ENCODE results near the gene MGST2. TPM values are rescaled to one million over a fixed set of nuclear protein-coding genes. Genes with fewer than 3 reads are reported as not detected.

The MGST2 gene
- polyA plus RNA-seq (42.9 to 57.6 TPM (median 43.7 TPM) in 3 replicates), polyA minus RNA-seq (3.9 to 21.6 TPM (median 12.9 TPM) in 3 replicates)
- polyA plus RNA-seq (2011; ENCODE audit: low read depth), result 24.6 TPM
- 34.6 and 53.1 TPM in 2 replicates for polyA plus RNA-seq (2011; cell fraction: cytosol; rRNA removed)
- 43.3 and 67.4 TPM in 2 replicates for polyA plus RNA-seq (2011; cell fraction: nucleus; rRNA removed)
- 36.2 and 44.2 TPM in 2 replicates for polyA plus RNA-seq (2012; ENCODE audit: low replicate concordance)
- 8.4 TPM for polyA minus RNA-seq (2011; cell fraction: cytosol; rRNA and poly(A)+ RNA removed)
- polyA minus RNA-seq (2011; cell fraction: nucleus; rRNA and poly(A)+ RNA removed), result 10.0 and 10.2 TPM in 2 replicates

DNA sequence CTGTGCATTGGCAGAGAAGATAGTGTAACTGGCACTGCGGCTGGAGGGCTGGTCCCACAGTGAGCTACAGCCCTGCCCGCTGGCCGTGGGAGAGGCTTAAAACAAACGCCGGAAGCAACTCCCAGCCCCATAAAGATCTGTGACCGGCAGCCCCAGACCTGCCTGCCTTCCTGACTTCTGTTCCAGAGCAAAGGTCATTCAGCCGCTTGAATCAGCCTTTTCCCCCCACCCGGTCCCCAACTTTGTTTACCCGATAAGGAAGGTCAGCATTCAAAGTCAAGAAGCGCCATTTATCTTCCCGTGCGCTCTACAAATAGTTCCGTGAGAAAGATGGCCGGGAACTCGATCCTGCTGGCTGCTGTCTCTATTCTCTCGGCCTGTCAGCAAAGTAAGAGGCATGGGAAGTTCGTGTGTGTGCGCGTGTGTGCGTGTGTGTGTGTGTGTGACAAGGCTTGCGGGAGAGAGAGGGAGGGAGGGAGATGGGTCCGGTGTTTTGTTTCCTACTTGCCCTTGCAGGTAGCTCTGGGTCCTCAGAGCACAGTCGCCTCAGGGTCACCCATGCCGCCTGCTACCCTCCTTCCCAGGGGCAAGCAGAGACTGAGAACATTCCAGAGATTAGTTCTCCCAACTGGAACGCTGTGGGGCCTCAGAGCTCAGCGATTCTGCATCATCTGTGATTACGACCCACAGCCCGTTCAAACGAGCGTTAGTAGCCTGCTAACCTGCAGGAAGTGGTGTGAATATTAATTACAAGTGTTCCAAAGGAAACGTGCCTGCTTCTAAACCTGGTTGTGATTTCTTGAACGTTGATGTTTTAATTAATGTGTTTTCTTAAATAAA is at the start of gene MGST2:
Gene MGST2 (plus strand): TSS at position 130 of the 840 bp plus-strand sequence. CDS start 201 bp downstream, at position 331.
- Histone ChIP-seq H3K9me1 (ENCODE audit: control insufficient read depth, extremely low read depth, insufficient read depth, low read length) (no peaks in the 10 kb centered on the region), H4K20me1 (ENCODE audit: control insufficient read depth, extremely low read depth, insufficient read depth, low read length) (no peaks in the 10 kb centered on the region), H2AFZ (ENCODE audit: control insufficient read depth, low read length) (peak within 1 kb of the TSS; percentile 93), H3K9ac (ENCODE audit: control insufficient read depth, extremely low read depth, insufficient read depth, low read length) (peak within 1 kb of the TSS; percentile 83), H3K27me3 (ENCODE audit: control insufficient read depth, extremely low read depth, insufficient read depth, low read length) (no peaks in the 10 kb centered on the region), H3K4me2 (ENCODE audit: control insufficient read depth, extremely low read depth, insufficient read depth, low read depth, low read length) (peak within 1 kb of the TSS; percentile 94), H3K4me3 (ENCODE audit: control insufficient read depth in 2 of 3, extremely low read depth in 1 of 3, insufficient read depth in 2 of 3, low read depth in 1 of 3, low read length in 3 of 3) (peak within 1 kb of the TSS; percentile 38 to 72 (median 62)), H3K9me3 (ENCODE audit: control insufficient read depth, low read depth, low read length) (no peaks in the 10 kb centered on the region), H3K79me2 (ENCODE audit: control insufficient read depth, insufficient read depth, low read length) (peaks cover 4% of the 10 kb centered on the region), H3K27ac (ENCODE audit: control insufficient read depth, insufficient read depth, low read length) (peak within 1 kb of the TSS; percentile 82), H3K4me1 (ENCODE audit: control insufficient read depth, extremely low read depth, insufficient read depth, low read length) (peaks cover 11% of the 10 kb centered on the region), H3K36me3 (ENCODE audit: control insufficient read depth in 2 of 2, extremely low read depth in 1 of 2, insufficient read depth in 2 of 2, low read length in 2 of 2) (no peaks in the 10 kb centered on the region)
- dilution Hi-C loops (cut with MboI; ENCODE audit: extremely low pct_ligation_motif_present, low sequenced_read_pairs), result no loop called here
- FAIRE-seq, result peak; percentile 62
- no peak for DNase-seq (ENCODE audit: low read depth, low spot score)
- TF ChIP-seq CTCF (optimal IDR thresholded peaks at IDR 0.05 in 1 of 3, IDR thresholded peaks at IDR 0.05 in 1 of 3, conservative IDR thresholded peaks at IDR 0.05 in 1 of 3; ENCODE audit: extremely low read depth in 1 of 3, insufficient read depth in 2 of 3, low read length in 3 of 3) (no peak), EZH2 (IDR thresholded peaks at IDR 0.05; ENCODE audit: low read length) (no peak)

DNA sequence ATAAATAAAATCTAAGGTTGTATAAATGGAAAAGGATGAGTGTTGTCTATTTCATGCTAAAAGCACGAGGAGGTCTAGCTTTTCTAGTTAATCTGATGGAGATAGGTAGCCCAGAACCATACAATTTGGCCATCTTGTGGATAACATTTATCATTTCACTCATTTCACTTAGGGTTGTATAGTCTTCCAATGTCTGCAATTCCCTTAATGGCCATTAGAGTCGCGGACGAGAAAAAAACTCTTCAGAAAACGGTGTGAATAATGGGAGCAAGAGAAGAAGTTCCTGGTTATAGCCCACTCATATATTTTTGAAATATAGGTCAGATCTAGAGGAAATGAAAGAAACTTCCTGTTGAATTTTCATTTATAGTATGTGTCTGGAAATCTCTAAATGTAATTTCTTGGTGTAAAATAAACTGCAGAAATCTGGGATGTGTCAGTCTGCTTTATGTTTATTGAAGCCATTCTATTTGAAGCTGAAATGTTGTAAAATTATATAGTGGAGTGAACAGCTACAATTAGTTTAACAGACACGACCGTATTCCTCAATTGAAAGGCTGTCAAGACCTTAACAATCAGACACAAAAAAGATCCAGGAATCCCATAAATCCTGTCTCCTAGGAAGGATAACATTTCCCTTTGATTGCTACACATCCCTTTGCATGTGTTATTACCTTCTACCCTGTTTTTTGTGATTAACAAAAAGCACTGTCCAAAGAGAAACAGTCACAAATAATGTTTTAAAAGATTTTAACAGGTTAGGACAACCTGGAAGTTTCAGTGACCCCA is 47.7 kb upstream of the MGST2 start:
- Histone ChIP-seq H3K36me3 (ENCODE audit: control insufficient read depth in 2 of 2, extremely low read depth in 1 of 2, insufficient read depth in 2 of 2, low read length in 2 of 2) (no peaks in the 10 kb centered on the region), H3K9me1 (ENCODE audit: control insufficient read depth, extremely low read depth, insufficient read depth, low read length) (no peaks in the 10 kb centered on the region), H3K9ac (ENCODE audit: control insufficient read depth, extremely low read depth, insufficient read depth, low read length) (no peak overlapping the region), H3K9me3 (ENCODE audit: control insufficient read depth, low read depth, low read length) (no peaks in the 10 kb centered on the region), H2AFZ (ENCODE audit: control insufficient read depth, low read length) (no peak overlapping the region), H3K27ac (ENCODE audit: control insufficient read depth, insufficient read depth, low read length) (no peak overlapping the region), H4K20me1 (ENCODE audit: control insufficient read depth, extremely low read depth, insufficient read depth, low read length) (no peaks in the 10 kb centered on the region), H3K4me3 (ENCODE audit: control insufficient read depth in 2 of 3, extremely low read depth in 1 of 3, insufficient read depth in 2 of 3, low read depth in 1 of 3, low read length in 3 of 3) (no peak overlapping the region), H3K27me3 (ENCODE audit: control insufficient read depth, extremely low read depth, insufficient read depth, low read length) (no peaks in the 10 kb centered on the region), H3K4me1 (ENCODE audit: control insufficient read depth, extremely low read depth, insufficient read depth, low read length) (no peaks in the 10 kb centered on the region), H3K4me2 (ENCODE audit: control insufficient read depth, extremely low read depth, insufficient read depth, low read depth, low read length) (no peak overlapping the region), H3K79me2 (ENCODE audit: control insufficient read depth, insufficient read depth, low read length) (no peaks in the 10 kb centered on the region)
- no peak for DNase-seq (ENCODE audit: low read depth, low spot score)
- peak in 2 of 3 experiments; percentile 28 to 34 for TF ChIP-seq CTCF (optimal IDR thresholded peaks at IDR 0.05 in 1 of 3, IDR thresholded peaks at IDR 0.05 in 1 of 3, conservative IDR thresholded peaks at IDR 0.05 in 1 of 3; ENCODE audit: extremely low read depth in 1 of 3, insufficient read depth in 2 of 3, low read length in 3 of 3)
- no peak for TF ChIP-seq EZH2 (IDR thresholded peaks at IDR 0.05; ENCODE audit: low read length)
- dilution Hi-C loops (cut with MboI; ENCODE audit: extremely low pct_ligation_motif_present, low sequenced_read_pairs), result no loop called here
- no peak for FAIRE-seq

Measured in keratinocyte (primary cell).